ENCODE data around the gene IL4R. TPM values are rescaled to one million over a fixed set of nuclear protein-coding genes. Genes with fewer than 3 reads are reported as not detected.
A peak's percentile ranks its signal among the peaks of the same experiment; 100 is the strongest.

IL4R gene
- total and polyA plus RNA-seq, 2 of the 13 experiments (the other 11 are each of a cell fraction or from before 2014, with no cell fraction given), result 15.9 to 49.6 TPM

DNA sequence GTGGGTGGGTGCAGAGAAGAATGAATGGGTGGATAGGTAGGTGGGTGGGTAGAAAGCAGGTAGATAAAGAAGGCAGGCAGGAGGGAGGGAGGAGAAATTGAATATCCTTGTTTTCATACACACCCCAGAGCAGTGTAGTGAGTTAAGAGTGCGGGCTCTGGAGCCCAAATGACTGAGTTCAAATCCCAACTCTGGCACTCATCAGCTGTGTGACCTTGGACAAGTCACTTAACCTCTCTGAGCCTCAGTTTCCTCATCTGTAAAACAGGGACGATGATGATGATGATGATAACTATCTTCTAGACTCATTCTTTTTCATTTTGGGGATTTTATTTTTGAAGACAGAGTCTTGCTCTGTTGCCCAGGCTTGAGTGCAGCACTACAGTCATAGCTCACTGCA, 86.2 kb downstream of the IL4R start:
- Histone ChIP-seq H3K4me3 (replicated peaks in 1 of 3; ENCODE audit: insufficient read depth in 1 of 3, low read depth in 2 of 3, low read length in 3 of 3) (no peak overlapping the region), H4K20me1 (ENCODE audit: insufficient read depth, low read length) (no peaks in the 10 kb centered on the region), H2AFZ (ENCODE audit: low read length) (no peak overlapping the region), H3K36me3 (replicated peaks in 1 of 2; ENCODE audit: control insufficient read depth in 1 of 2, insufficient read depth in 2 of 2, low read length in 2 of 2) (no peaks in the 10 kb centered on the region), H3K9me3 (ENCODE audit: low read length) (no peaks in the 10 kb centered on the region), H3K27ac (ENCODE audit: extremely low read length, insufficient read depth, low read length) (no peak overlapping the region), H3K79me2 (ENCODE audit: insufficient read depth, low read length) (no peaks in the 10 kb centered on the region), H3K4me2 (ENCODE audit: low read depth, low read length) (no peak overlapping the region), H3K9ac (ENCODE audit: insufficient read depth, low read depth, low read length) (no peak overlapping the region), H3K27me3 (ENCODE audit: control insufficient read depth in 1 of 2, insufficient read depth in 2 of 2, low read length in 2 of 2) (peaks cover 15 to 38% of the 10 kb centered on the region in 2 experiments), H3K4me1 (ENCODE audit: insufficient read depth, low read length) (no peaks in the 10 kb centered on the region)
- DNase-seq (ENCODE audit: low spot score), result no peak
- FAIRE-seq, result no peak
- in situ Hi-C loops (cut with HindIII; ENCODE audit: extremely low pct_ligation_motif_present, low pct_unique_long_range_greater_than_20kb), result no loop called here
- CTCF ChIA-PET (ENCODE audit: low intra/inter-chr PET ratio, low total read pairs), result no interaction called here
- TF ChIP-seq, protein P1, sequence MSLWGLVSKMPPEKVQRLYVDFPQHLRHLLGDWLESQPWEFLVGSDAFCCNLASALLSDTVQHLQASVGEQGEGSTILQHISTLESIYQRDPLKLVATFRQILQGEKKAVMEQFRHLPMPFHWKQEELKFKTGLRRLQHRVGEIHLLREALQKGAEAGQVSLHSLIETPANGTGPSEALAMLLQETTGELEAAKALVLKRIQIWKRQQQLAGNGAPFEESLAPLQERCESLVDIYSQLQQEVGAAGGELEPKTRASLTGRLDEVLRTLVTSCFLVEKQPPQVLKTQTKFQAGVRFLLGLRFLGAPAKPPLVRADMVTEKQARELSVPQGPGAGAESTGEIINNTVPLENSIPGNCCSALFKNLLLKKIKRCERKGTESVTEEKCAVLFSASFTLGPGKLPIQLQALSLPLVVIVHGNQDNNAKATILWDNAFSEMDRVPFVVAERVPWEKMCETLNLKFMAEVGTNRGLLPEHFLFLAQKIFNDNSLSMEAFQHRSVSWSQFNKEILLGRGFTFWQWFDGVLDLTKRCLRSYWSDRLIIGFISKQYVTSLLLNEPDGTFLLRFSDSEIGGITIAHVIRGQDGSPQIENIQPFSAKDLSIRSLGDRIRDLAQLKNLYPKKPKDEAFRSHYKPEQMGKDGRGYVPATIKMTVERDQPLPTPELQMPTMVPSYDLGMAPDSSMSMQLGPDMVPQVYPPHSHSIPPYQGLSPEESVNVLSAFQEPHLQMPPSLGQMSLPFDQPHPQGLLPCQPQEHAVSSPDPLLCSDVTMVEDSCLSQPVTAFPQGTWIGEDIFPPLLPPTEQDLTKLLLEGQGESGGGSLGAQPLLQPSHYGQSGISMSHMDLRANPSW (CRISPR knock-in tag; IDR thresholded peaks at IDR 0.05; ENCODE audit: borderline replicate concordance), result no peak
- TF ChIP-seq IKZF4 (CRISPR knock-in tag; IDR thresholded peaks at IDR 0.05; ENCODE audit: borderline replicate concordance, low read depth, not compliant biosample characterization) (no peak), ZNF775 (CRISPR knock-in tag; IDR thresholded peaks at IDR 0.05; ENCODE audit: borderline replicate concordance) (no peak), ZNF768 (CRISPR knock-in tag; IDR thresholded peaks at IDR 0.05) (peak; percentile 51; the same call in 1 of the 2 replicates), ZNF781 (CRISPR knock-in tag; IDR thresholded peaks at IDR 0.05; ENCODE audit: borderline replicate concordance, not compliant biosample characterization) (no peak)
- TF ChIP-seq, protein P2, sequence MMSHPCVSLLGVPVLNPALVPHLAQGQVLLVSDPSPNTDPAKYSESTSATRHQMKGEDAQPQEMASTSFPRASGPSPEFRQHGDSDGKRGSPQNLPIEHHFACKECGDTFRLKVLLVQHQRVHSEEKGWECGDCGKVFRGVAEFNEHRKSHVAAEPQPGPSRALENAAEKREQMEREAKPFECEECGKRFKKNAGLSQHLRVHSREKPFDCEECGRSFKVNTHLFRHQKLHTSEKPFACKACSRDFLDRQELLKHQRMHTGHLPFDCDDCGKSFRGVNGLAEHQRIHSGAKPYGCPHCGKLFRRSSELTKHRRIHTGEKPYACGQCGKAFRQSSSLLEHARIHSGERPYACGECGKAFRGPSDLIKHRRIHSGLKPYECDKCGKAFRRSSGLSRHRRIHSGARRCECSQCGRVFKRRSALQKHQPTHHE (CRISPR knock-in tag; IDR thresholded peaks at IDR 0.05; ENCODE audit: borderline replicate concordance), result no peak
- TF ChIP-seq, protein P3, sequence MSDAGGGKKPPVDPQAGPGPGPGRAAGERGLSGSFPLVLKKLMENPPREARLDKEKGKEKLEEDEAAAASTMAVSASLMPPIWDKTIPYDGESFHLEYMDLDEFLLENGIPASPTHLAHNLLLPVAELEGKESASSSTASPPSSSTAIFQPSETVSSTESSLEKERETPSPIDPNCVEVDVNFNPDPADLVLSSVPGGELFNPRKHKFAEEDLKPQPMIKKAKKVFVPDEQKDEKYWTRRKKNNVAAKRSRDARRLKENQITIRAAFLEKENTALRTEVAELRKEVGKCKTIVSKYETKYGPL (CRISPR knock-in tag; IDR thresholded peaks at IDR 0.05), result no peak
- TF ChIP-seq, protein P4, sequence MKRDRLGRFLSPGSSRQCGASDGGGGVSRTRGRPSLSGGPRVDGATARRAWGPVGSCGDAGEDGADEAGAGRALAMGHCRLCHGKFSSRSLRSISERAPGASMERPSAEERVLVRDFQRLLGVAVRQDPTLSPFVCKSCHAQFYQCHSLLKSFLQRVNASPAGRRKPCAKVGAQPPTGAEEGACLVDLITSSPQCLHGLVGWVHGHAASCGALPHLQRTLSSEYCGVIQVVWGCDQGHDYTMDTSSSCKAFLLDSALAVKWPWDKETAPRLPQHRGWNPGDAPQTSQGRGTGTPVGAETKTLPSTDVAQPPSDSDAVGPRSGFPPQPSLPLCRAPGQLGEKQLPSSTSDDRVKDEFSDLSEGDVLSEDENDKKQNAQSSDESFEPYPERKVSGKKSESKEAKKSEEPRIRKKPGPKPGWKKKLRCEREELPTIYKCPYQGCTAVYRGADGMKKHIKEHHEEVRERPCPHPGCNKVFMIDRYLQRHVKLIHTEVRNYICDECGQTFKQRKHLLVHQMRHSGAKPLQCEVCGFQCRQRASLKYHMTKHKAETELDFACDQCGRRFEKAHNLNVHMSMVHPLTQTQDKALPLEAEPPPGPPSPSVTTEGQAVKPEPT (CRISPR knock-in tag; IDR thresholded peaks at IDR 0.05; ENCODE audit: low read depth), result no peak
- TF ChIP-seq, protein P5, sequence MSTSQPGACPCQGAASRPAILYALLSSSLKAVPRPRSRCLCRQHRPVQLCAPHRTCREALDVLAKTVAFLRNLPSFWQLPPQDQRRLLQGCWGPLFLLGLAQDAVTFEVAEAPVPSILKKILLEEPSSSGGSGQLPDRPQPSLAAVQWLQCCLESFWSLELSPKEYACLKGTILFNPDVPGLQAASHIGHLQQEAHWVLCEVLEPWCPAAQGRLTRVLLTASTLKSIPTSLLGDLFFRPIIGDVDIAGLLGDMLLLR (CRISPR knock-in tag; IDR thresholded peaks at IDR 0.05), result no peak
- no TSS peak for BruUV-seq (replicated peaks)
- POLR2A ChIA-PET, result no interaction called here
- 32% methylated on average over 2 of the region's 2 CpGs for WGBS (ENCODE audit: low lambda C conversion rate)
- no peak for ATAC-seq
- intact Hi-C loops (cut with micrococcal nuclease; ENCODE audit: unreplicated experiment), result no loop called here

Measured in HepG2 (cell line).